Neural crest cell (in vitro differentiated cells): ENCODE results near the gene FAM133A. TPM values are rescaled to one million over a fixed set of nuclear protein-coding genes. Genes with fewer than 3 reads are reported as not detected.

Experiments
- DNase-seq: peaks from one replicate; pipeline ENCODE4 v3.0.0; 2021; ENCODE audit warnings: low read depth, mixed read lengths, low spot score
- H3K27ac Mint-ChIP-seq: one replicate; pipeline ENCODE4 v1.8.0; 2021; ENCODE audit warnings: mild to moderate bottlenecking, mixed read lengths; ENCODE audit not compliant: unreplicated experiment
- H3K27me3 Mint-ChIP-seq: 2 replicates; pipeline ENCODE4 v1.8.0; 2021; ENCODE audit warnings: low read depth, mild to moderate bottlenecking, mixed read lengths
- H3K36me3 Mint-ChIP-seq: 2 replicates; pipeline ENCODE4 v1.8.0; 2021; ENCODE audit warnings: low read depth, mild to moderate bottlenecking, mixed read lengths
- H3K4me1 Mint-ChIP-seq: 2 replicates; pipeline ENCODE4 v1.8.0; 2021; ENCODE audit warnings: mixed read lengths
- H3K4me3 Mint-ChIP-seq: one replicate; pipeline ENCODE4 v1.8.0; 2021; ENCODE audit warnings: mild to moderate bottlenecking, mixed read lengths
- H3K9me3 Mint-ChIP-seq: 2 replicates; pipeline ENCODE4 v1.8.0; 2021; ENCODE audit warnings: mixed read lengths
- total RNA-seq: library from RNA; stranded (reverse); gene quantifications from 2 replicates; pipeline ENCODE4 v1.2.1, GENCODE V29; 2021
- TF ChIP-seq, protein P1 (sequence below): fragments of 200-600 bp; sonication (generic); conservative IDR thresholded peaks from 2 replicates; pipeline ENCODE4 v1.5.0; 2021; ENCODE audit warnings: antibody characterized with exemption, mild to moderate bottlenecking

Gene FAM133A
- total RNA-seq, 1 donor from 2014 or later: 0.58 TPM

DNA sequence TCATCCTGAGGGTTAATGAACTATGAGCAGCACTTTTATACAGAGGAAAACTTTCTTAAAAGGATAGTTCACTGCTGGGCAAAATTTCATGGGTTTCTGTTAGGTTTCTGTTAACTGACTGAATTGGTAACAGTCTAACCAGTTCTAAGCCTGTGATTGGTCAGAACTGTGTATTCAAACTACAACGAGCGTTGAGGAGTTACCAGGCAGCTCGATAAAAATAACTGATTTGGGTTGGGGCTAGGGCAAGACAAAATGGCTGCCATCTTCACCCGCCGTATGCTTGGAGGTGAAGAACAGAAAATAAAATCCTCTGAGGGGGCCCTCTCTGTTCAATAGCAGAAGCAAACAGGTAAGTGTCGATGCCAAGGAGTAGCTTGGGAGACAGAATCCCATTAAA is 22.0 kb downstream of the FAM133A start:
- Mint-ChIP-seq H3K4me3 (no peak overlapping the region), H3K4me1 (no peaks in the 10 kb centered on the region), H3K9me3 (no peaks in the 10 kb centered on the region), H3K36me3 (no peaks in the 10 kb centered on the region), H3K27ac (no peak overlapping the region), H3K27me3 (no peaks in the 10 kb centered on the region)
- TF ChIP-seq, protein P1, sequence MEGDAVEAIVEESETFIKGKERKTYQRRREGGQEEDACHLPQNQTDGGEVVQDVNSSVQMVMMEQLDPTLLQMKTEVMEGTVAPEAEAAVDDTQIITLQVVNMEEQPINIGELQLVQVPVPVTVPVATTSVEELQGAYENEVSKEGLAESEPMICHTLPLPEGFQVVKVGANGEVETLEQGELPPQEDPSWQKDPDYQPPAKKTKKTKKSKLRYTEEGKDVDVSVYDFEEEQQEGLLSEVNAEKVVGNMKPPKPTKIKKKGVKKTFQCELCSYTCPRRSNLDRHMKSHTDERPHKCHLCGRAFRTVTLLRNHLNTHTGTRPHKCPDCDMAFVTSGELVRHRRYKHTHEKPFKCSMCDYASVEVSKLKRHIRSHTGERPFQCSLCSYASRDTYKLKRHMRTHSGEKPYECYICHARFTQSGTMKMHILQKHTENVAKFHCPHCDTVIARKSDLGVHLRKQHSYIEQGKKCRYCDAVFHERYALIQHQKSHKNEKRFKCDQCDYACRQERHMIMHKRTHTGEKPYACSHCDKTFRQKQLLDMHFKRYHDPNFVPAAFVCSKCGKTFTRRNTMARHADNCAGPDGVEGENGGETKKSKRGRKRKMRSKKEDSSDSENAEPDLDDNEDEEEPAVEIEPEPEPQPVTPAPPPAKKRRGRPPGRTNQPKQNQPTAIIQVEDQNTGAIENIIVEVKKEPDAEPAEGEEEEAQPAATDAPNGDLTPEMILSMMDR: no peak
- no peak for DNase-seq

- Mint-ChIP-seq H3K27ac (no peak overlapping the region), H3K9me3 (no peaks in the 10 kb centered on the region), H3K27me3 (no peaks in the 10 kb centered on the region), H3K36me3 (no peaks in the 10 kb centered on the region), H3K4me1 (no peaks in the 10 kb centered on the region), H3K4me3 (no peak overlapping the region)
- TF ChIP-seq, protein P1: no peak
- DNase-seq: no peak
Measured at GRCh38 chrX:93703701-93704100, 29.7 kb downstream of the FAM133A start.

DNA sequence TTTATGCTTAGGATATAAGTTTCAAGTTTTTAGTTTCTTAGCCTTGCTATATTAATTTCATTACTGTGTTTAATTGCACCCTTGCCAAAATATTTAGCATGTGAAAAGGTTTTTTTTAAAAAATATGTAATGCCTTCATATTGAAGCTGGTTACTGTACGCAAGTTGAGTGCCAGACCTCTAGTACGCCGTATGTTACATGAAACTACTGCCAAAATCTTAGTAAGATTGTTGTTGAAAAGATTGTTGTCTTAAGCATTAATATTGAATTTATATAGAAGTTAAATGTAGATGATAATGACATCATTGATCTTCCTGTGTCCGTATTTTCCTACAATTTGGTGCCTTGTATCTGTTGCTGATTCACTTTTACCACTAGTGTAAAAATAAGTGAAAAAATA is 37.1 kb downstream of the FAM133A start:
- Mint-ChIP-seq H3K4me1 (no peaks in the 10 kb centered on the region), H3K9me3 (no peaks in the 10 kb centered on the region), H3K36me3 (no peaks in the 10 kb centered on the region), H3K4me3 (no peak overlapping the region), H3K27ac (no peak overlapping the region), H3K27me3 (no peaks in the 10 kb centered on the region)
- no peak for DNase-seq
- TF ChIP-seq, protein P1: no peak

GRCh38 chrX:93741811-93742210 is 67.8 kb downstream of the FAM133A start:
- Mint-ChIP-seq H3K27me3 (no peaks in the 10 kb centered on the region), H3K27ac (no peak overlapping the region), H3K36me3 (no peaks in the 10 kb centered on the region), H3K9me3 (peaks cover 7% of the 10 kb centered on the region), H3K4me1 (peaks cover 12% of the 10 kb centered on the region), H3K4me3 (no peak overlapping the region)
- TF ChIP-seq, protein P1: no peak
- no peak for DNase-seq

GRCh38 chrX:93760163-93760562 is 86.2 kb downstream of the FAM133A start:
- no peaks in the 10 kb centered on the region for H3K27me3 Mint-ChIP-seq
- no peak overlapping the region for H3K27ac Mint-ChIP-seq
- H3K9me3 Mint-ChIP-seq: no peaks in the 10 kb centered on the region
- no peaks in the 10 kb centered on the region for H3K36me3 Mint-ChIP-seq
- TF ChIP-seq, protein P1: no peak
- H3K4me1 Mint-ChIP-seq: no peaks in the 10 kb centered on the region
- no peak overlapping the region for H3K4me3 Mint-ChIP-seq
- DNase-seq: no peak

Other genes with a start within 250 kb of the FAM133A start
- gene NAP1L3, start 628 bp upstream of the FAM133A start, total RNA-seq: 34.5 and 34.6 TPM in 2 replicates